ENCODE measurements around the gene NDUFAF8.

Gene NDUFAF8

DNA sequence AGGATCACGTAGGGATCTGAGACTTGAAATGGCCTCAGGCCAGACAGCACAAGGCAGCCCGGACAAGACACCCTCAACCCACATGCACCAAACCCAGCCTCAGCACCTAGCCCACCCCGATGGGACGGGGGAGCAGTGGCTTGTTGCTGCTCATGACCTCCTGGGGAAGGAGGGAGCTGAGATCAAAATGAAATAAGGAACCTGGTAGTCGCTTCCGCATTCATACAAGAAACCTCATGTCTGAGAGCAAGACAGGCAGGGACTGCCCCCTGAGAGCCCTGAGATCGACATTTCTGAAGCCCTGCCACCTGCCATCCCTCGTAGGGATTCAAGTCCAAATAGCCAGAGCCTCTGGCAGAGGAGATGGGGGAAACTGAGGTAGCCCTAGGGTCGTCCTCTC is 10.7 kb upstream of the NDUFAF8 start:
- ATAC-seq (ENCODE audit: insufficient read depth, low read depth) = no peak
- Histone ChIP-seq H2AFZ (ENCODE audit: low read depth, low read length) (no peak overlapping the region), H3K4me3 (ENCODE audit: low read depth in 1 of 2, low read length in 2 of 2) (no peak overlapping the region), H3K4me1 (ENCODE audit: insufficient read depth, low read length) (peaks cover 5% of the 10 kb centered on the region), H4K20me1 (ENCODE audit: insufficient read depth, low read length) (peaks cover 7% of the 10 kb centered on the region), H3K4me2 (ENCODE audit: insufficient read depth, low read length) (no peak overlapping the region), H3K9me3 (ENCODE audit: insufficient read depth, low read length, severe bottlenecking) (no peaks in the 10 kb centered on the region), H3K9ac (ENCODE audit: low read depth, low read length) (no peak overlapping the region), H3K36me3 (ENCODE audit: insufficient read depth, low read length) (peaks cover 47% of the 10 kb centered on the region), H3K27me3 (ENCODE audit: insufficient read depth, low read length, poor library complexity) (no peaks in the 10 kb centered on the region), H3K79me2 (ENCODE audit: insufficient read depth, low read length) (no peaks in the 10 kb centered on the region), H3K27ac (ENCODE audit: low read length) (no peak overlapping the region)
- no peak for DNase-seq
- no peak for TF ChIP-seq EZH2 (IDR thresholded peaks at IDR 0.05; ENCODE audit: borderline replicate concordance, low read depth, low read length, severe bottlenecking)
- TF ChIP-seq, protein P1, sequence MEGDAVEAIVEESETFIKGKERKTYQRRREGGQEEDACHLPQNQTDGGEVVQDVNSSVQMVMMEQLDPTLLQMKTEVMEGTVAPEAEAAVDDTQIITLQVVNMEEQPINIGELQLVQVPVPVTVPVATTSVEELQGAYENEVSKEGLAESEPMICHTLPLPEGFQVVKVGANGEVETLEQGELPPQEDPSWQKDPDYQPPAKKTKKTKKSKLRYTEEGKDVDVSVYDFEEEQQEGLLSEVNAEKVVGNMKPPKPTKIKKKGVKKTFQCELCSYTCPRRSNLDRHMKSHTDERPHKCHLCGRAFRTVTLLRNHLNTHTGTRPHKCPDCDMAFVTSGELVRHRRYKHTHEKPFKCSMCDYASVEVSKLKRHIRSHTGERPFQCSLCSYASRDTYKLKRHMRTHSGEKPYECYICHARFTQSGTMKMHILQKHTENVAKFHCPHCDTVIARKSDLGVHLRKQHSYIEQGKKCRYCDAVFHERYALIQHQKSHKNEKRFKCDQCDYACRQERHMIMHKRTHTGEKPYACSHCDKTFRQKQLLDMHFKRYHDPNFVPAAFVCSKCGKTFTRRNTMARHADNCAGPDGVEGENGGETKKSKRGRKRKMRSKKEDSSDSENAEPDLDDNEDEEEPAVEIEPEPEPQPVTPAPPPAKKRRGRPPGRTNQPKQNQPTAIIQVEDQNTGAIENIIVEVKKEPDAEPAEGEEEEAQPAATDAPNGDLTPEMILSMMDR (IDR thresholded peaks at IDR 0.05; ENCODE audit: borderline replicate concordance, extremely low read depth, low read length, poor library complexity, severe bottlenecking) = no peak

DNA sequence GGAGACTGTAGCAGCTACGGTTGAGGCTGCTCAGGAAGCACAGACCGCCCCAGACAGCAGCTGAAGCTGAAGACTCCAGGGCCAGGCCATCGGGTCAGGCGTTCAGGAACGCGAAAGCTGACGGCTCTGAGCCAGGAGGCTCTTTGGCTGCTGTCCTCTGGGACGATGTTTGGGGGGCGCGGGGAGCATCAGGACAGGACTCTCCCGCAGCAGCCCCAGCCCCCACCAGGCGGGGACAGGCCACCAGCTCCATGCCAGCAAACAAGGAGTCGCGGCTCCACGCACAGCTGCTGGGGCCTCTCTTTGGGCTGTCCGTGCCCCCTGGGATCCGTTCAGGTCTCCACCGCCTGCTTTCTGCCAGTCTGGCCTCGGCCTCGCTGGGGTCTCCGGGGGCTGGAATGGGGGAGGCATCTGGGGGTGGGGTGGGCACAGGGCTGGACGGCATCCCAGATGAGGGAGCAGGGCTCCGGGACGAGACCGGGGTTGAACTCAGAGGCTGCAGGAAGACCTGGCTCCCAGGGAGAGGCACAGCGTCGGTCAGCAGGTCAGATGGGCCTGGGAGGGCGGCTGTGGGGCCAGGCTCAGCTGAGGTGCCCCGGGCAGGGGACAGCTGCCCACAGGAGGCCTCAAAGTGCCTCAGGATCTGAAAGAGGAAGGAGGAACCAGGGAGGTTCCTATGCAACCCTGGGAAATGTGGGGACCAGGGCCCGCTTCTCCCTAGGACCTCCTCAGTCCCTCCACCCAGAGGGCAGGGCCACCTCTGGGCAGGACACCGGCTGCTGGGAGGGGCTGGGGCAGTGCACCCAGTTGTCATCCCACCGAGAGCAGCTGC is 10.1 kb upstream of the NDUFAF8 start:
- Histone ChIP-seq H4K20me1 (ENCODE audit: insufficient read depth, low read length) (peaks cover 7% of the 10 kb centered on the region), H3K4me2 (ENCODE audit: insufficient read depth, low read length) (no peak overlapping the region), H2AFZ (ENCODE audit: low read depth, low read length) (no peak overlapping the region), H3K27ac (ENCODE audit: low read length) (no peak overlapping the region), H3K4me1 (ENCODE audit: insufficient read depth, low read length) (no peaks in the 10 kb centered on the region), H3K79me2 (ENCODE audit: insufficient read depth, low read length) (no peaks in the 10 kb centered on the region), H3K4me3 (ENCODE audit: low read depth in 1 of 2, low read length in 2 of 2) (no peak overlapping the region), H3K36me3 (ENCODE audit: insufficient read depth, low read length) (peaks cover 53% of the 10 kb centered on the region), H3K9me3 (ENCODE audit: insufficient read depth, low read length, severe bottlenecking) (no peaks in the 10 kb centered on the region), H3K9ac (ENCODE audit: low read depth, low read length) (no peak overlapping the region), H3K27me3 (ENCODE audit: insufficient read depth, low read length, poor library complexity) (no peaks in the 10 kb centered on the region)
- TF ChIP-seq, protein P1 (IDR thresholded peaks at IDR 0.05; ENCODE audit: borderline replicate concordance, extremely low read depth, low read length, poor library complexity, severe bottlenecking) = no peak
- no peak for TF ChIP-seq EZH2 (IDR thresholded peaks at IDR 0.05; ENCODE audit: borderline replicate concordance, low read depth, low read length, severe bottlenecking)
- ATAC-seq (ENCODE audit: insufficient read depth, low read depth) (no peak), DNase-seq (no peak)

DNA sequence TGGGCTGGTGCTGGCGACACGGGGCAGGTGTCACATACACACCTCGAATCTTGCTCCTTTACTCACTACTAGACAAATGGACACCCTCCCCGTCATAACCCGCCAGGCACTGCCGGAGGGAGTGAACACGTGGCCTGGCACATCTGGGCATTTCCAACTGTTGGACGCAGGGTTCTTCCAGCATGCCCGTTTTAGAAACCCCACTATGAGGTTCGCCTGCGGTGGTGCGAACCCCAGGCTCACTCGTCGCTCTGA is 9.5 kb upstream of the NDUFAF8 start:
- H3K36me3 ChIP-seq (ENCODE audit: insufficient read depth, low read length) = peaks cover 54% of the 10 kb centered on the region
- ATAC-seq (ENCODE audit: insufficient read depth, low read depth) (no peak), DNase-seq (no peak)
- no peaks in the 10 kb centered on the region for H3K27me3 ChIP-seq (ENCODE audit: insufficient read depth, low read length, poor library complexity)
- no peak overlapping the region for H2AFZ ChIP-seq (ENCODE audit: low read depth, low read length)
- no peak overlapping the region for H3K27ac ChIP-seq (ENCODE audit: low read length)
- no peak overlapping the region for H3K4me2 ChIP-seq (ENCODE audit: insufficient read depth, low read length)
- H3K4me1 ChIP-seq (ENCODE audit: insufficient read depth, low read length) = no peaks in the 10 kb centered on the region
- TF ChIP-seq, protein P1 (IDR thresholded peaks at IDR 0.05; ENCODE audit: borderline replicate concordance, extremely low read depth, low read length, poor library complexity, severe bottlenecking) = no peak
- no peak for TF ChIP-seq EZH2 (IDR thresholded peaks at IDR 0.05; ENCODE audit: borderline replicate concordance, low read depth, low read length, severe bottlenecking)
- no peak overlapping the region for H3K4me3 ChIP-seq (ENCODE audit: low read depth in 1 of 2, low read length in 2 of 2)
- H3K9me3 ChIP-seq (ENCODE audit: insufficient read depth, low read length, severe bottlenecking) = no peaks in the 10 kb centered on the region
- no peaks in the 10 kb centered on the region for H3K79me2 ChIP-seq (ENCODE audit: insufficient read depth, low read length)
- H4K20me1 ChIP-seq (ENCODE audit: insufficient read depth, low read length) = peaks cover 12% of the 10 kb centered on the region
- no peak overlapping the region for H3K9ac ChIP-seq (ENCODE audit: low read depth, low read length)

Measured in DND-41 (cell line).